Measurements from ENCODE around the gene NDUFA3.

- TF ChIP-seq ZFP30 (CRISPR knock-in tag; IDR thresholded peaks at IDR 0.05) = no peak
- no peak for TF ChIP-seq ESRRG (CRISPR knock-in tag; IDR thresholded peaks at IDR 0.05)
- TF ChIP-seq ZNF565 (CRISPR knock-in tag; conservative IDR thresholded peaks at IDR 0.05; ENCODE audit: low read depth) = no peak
- TF ChIP-seq ZNF70 (CRISPR knock-in tag; IDR thresholded peaks at IDR 0.05) = no peak
- no peak for TF ChIP-seq CSRNP3 (CRISPR knock-in tag; IDR thresholded peaks at IDR 0.05)
- no peak for TF ChIP-seq PATZ1 (CRISPR knock-in tag; IDR thresholded peaks at IDR 0.05; ENCODE audit: borderline replicate concordance)
- TF ChIP-seq ISL1 (CRISPR knock-in tag; IDR thresholded peaks at IDR 0.05) = no peak
- no peak for TF ChIP-seq ARNTL (CRISPR knock-in tag; IDR thresholded peaks at IDR 0.05; ENCODE audit: borderline replicate concordance, low read depth)
These were observed 48.8 kb downstream of the NDUFA3 start for GRCh38 chr19:54151362-54152035.

Data from SK-N-SH treated with all-trans-retinoic acid at 6 μM for 48 hours (cell line).